Keratinocyte (primary cell): ENCODE results near the gene PLD4. TPM values are rescaled to one million over a fixed set of nuclear protein-coding genes. Genes with fewer than 3 reads are reported as not detected.

Experiments used
- DNase-seq: peaks from one replicate; pipeline ENCODE4 v3.0.0-alpha.2; 2011; ENCODE audit warnings: low read depth, missing footprints, low spot score
- FAIRE-seq: peaks from 2 replicates; lab custom pipeline; 2011; peaks lifted over from hg19 to GRCh38; lab: Jason Lieb, UNC
- H2AFZ ChIP-seq: 2 replicates; pipeline ENCODE4 v1.6.0; 2012; ENCODE audit warnings: low read length, control low read depth, inconsistent platforms; ENCODE audit not compliant: control insufficient read depth
- H3K27ac ChIP-seq: 2 replicates; pipeline ENCODE4 v1.5.1; 2011; ENCODE audit warnings: low read length; ENCODE audit not compliant: control insufficient read depth, insufficient read depth
- H3K27me3 ChIP-seq: 3 replicates; pipeline ENCODE4 v1.6.0; 2011; ENCODE audit warnings: low read length; ENCODE audit not compliant: control insufficient read depth, insufficient read depth; ENCODE audit errors: extremely low read depth
- H3K36me3 ChIP-seq, 2 experiments: 2 replicates in 1 of 2; 3 replicates in 1 of 2; pipeline ENCODE4 v1.5.1; 2011; ENCODE audit warnings: low read length in 2 of 2, mild to moderate bottlenecking in 1 of 2; ENCODE audit not compliant: control insufficient read depth in 2 of 2, insufficient read depth in 2 of 2; ENCODE audit errors: extremely low read depth in 1 of 2
- H3K4me1 ChIP-seq: 3 replicates; pipeline ENCODE4 v1.5.1; 2011; ENCODE audit warnings: low read length; ENCODE audit not compliant: control insufficient read depth, insufficient read depth; ENCODE audit errors: extremely low read depth
- H3K4me2 ChIP-seq: 3 replicates; pipeline ENCODE4 v1.6.0; 2011; ENCODE audit warnings: low read depth, low read length; ENCODE audit not compliant: control insufficient read depth, insufficient read depth; ENCODE audit errors: extremely low read depth
- H3K4me3 ChIP-seq, 3 experiments: fragments of 200-600 bp in 1 of 3; sonication (generic) in 1 of 3; 2 replicates in 2 of 3; 3 replicates in 1 of 3; pipeline ENCODE4 v1.5.1; 2011 to 2016; ENCODE audit warnings: low read length in 3 of 3, mild to moderate bottlenecking in 3 of 3, control low read depth in 2 of 3, inconsistent platforms in 1 of 3, low read depth in 1 of 3, mixed read lengths in 1 of 3, mixed run types in 1 of 3, moderate library complexity in 1 of 3; ENCODE audit not compliant: control insufficient read depth in 2 of 3, insufficient read depth in 2 of 3; ENCODE audit errors: extremely low read depth in 1 of 3
- H3K79me2 ChIP-seq: 2 replicates; pipeline ENCODE4 v1.6.0; 2012; ENCODE audit warnings: low read length; ENCODE audit not compliant: control insufficient read depth, insufficient read depth
- H3K9ac ChIP-seq: 3 replicates; pipeline ENCODE4 v1.6.0; 2011; ENCODE audit warnings: low read length; ENCODE audit not compliant: control insufficient read depth, insufficient read depth; ENCODE audit errors: extremely low read depth
- H3K9me1 ChIP-seq: 3 replicates; pipeline ENCODE4 v1.6.0; 2011; ENCODE audit warnings: low read length; ENCODE audit not compliant: control insufficient read depth, insufficient read depth; ENCODE audit errors: extremely low read depth
- H3K9me3 ChIP-seq: 2 replicates; pipeline ENCODE4 v1.5.1; 2012; ENCODE audit warnings: low read depth, low read length; ENCODE audit not compliant: control insufficient read depth
- H4K20me1 ChIP-seq: 3 replicates; pipeline ENCODE4 v1.6.0; 2011; ENCODE audit warnings: low read length; ENCODE audit not compliant: control insufficient read depth, insufficient read depth; ENCODE audit errors: extremely low read depth
- CTCF ChIP-seq, 3 experiments: IDR thresholded peaks in 1 of 3; conservative IDR thresholded peaks in 1 of 3; optimal IDR thresholded peaks in 1 of 3; 2 replicates in 2 of 3; 3 replicates in 1 of 3; pipeline versions ENCODE3 to v1.5.1; 2011; ENCODE audit warnings: low read length in 3 of 3, mild to moderate bottlenecking in 3 of 3, moderate library complexity in 2 of 3, control low read depth in 1 of 3, inconsistent platforms in 1 of 3; ENCODE audit not compliant: insufficient read depth in 2 of 3; ENCODE audit errors: extremely low read depth in 1 of 3
- EZH2 ChIP-seq: IDR thresholded peaks from one replicate; pipeline ENCODE4 v1.6.1; 2012; ENCODE audit warnings: inconsistent platforms, mild to moderate bottlenecking, low read length, moderate library complexity
- dilution Hi-C: fragments of 300-500 bp; cut with MboI; formaldehyde crosslinking; loops from one replicate; pipeline ENCODE4 v1.7.0; 2020; ENCODE audit warnings: low sequenced_read_pairs; ENCODE audit not compliant: extremely low pct_ligation_motif_present
- polyA plus RNA-seq, 5 experiments: library from polyadenylated mRNA; depleted of rRNA in 3 of 5; stranded (reverse) in 3 of 5; stranded (forward) in 1 of 5; unstranded in 1 of 5; fragments of >200 nt; gene quantifications; 1 replicate in 1 of 5; 2 replicates in 3 of 5; 3 replicates in 1 of 5; pipeline versions ENCODE4 v1.2.1 to v1.2.3, GENCODE V29; 2011 to 2012; ENCODE audit warnings: missing spikeins in 2 of 5, low read depth in 1 of 5, low replicate concordance in 1 of 5

PLD4 gene
- polyA plus RNA-seq, 1 donor (not counting 4 experiments of a cell fraction or from before 2014, with no cell fraction given) = not detected

- Histone ChIP-seq H3K27ac (no peak overlapping the region), H3K9me1 (no peaks in the 10 kb centered on the region), H3K4me2 (no peak overlapping the region), H3K4me1 (peaks cover 6% of the 10 kb centered on the region), H4K20me1 (peaks cover 7% of the 10 kb centered on the region), H3K9me3 (no peaks in the 10 kb centered on the region), H3K9ac (no peak overlapping the region), H3K79me2 (peaks cover 10% of the 10 kb centered on the region), H3K27me3 (no peaks in the 10 kb centered on the region), H3K4me3 (no peak overlapping the region), H3K36me3 (peaks cover 24 to 34% of the 10 kb centered on the region in 2 experiments), H2AFZ (no peak overlapping the region)
- dilution Hi-C loops = no loop called here
- no peak for FAIRE-seq
- DNase-seq = no peak
- TF ChIP-seq EZH2 (no peak), CTCF (optimal IDR thresholded peaks at IDR 0.05 in 1 of 3, IDR thresholded peaks at IDR 0.05 in 1 of 3, conservative IDR thresholded peaks at IDR 0.05 in 1 of 3; ENCODE audit: extremely low read depth in 1 of 3, insufficient read depth in 2 of 3, low read length in 3 of 3) (no peak)
Measured at GRCh38 chr14:104885031-104885972, 39.4 kb upstream of the PLD4 start.

GRCh38 chr14:104885973-104886689, 38.5 kb upstream of the PLD4 start:
- H3K79me2 ChIP-seq = peaks cover 5% of the 10 kb centered on the region
- H3K4me3 ChIP-seq = no peak overlapping the region
- FAIRE-seq (no peak), DNase-seq (no peak)
- peaks cover 6% of the 10 kb centered on the region for H3K4me1 ChIP-seq
- no peaks in the 10 kb centered on the region for H3K27me3 ChIP-seq
- H3K4me2 ChIP-seq = no peak overlapping the region
- peaks cover 20 to 30% of the 10 kb centered on the region in 2 experiments for H3K36me3 ChIP-seq
- no peak overlapping the region for H3K9ac ChIP-seq
- H3K27ac ChIP-seq = no peak overlapping the region
- no peak for TF ChIP-seq CTCF (optimal IDR thresholded peaks at IDR 0.05 in 1 of 3, IDR thresholded peaks at IDR 0.05 in 1 of 3, conservative IDR thresholded peaks at IDR 0.05 in 1 of 3; ENCODE audit: extremely low read depth in 1 of 3, insufficient read depth in 2 of 3, low read length in 3 of 3)
- no peak for TF ChIP-seq EZH2
- H4K20me1 ChIP-seq = peaks cover 7% of the 10 kb centered on the region
- H3K9me3 ChIP-seq = no peaks in the 10 kb centered on the region
- H2AFZ ChIP-seq = no peak overlapping the region
- H3K9me1 ChIP-seq = no peaks in the 10 kb centered on the region
- dilution Hi-C loops = no loop called here
